GM23338 (cell line): ENCODE data around the gene FLNC. TPM values are rescaled to one million over a fixed set of nuclear protein-coding genes. Genes with fewer than 3 reads are reported as not detected.

Experiments
- ATAC-seq: fragments of 200-7000 bp; cut with Tn5 transposase; 3 replicates; pipeline ENCODE4 v1.9.1; 2020
- DNase-seq: peaks from one replicate; pipeline ENCODE4 v3.0.0-alpha.2; 2015; ENCODE audit warnings: low spot score
- H2AFZ ChIP-seq: fragments of 200-600 bp; sonication (generic); 2 replicates; pipeline ENCODE4 v1.8.0; 2016; ENCODE audit warnings: antibody characterized with exemption, mild to moderate bottlenecking, moderate library complexity
- H3F3A ChIP-seq: fragments of 200-600 bp; sonication (generic); replicated peaks from 2 replicates; pipeline ENCODE4 v1.8.0; 2017; ENCODE audit warnings: antibody characterized with exemption, mixed run types, low read depth
- H3K27ac ChIP-seq: fragments of 200-600 bp; sonication (generic); 2 replicates; pipeline ENCODE4 v1.6.1; 2016; ENCODE audit warnings: low read depth
- H3K27me3 ChIP-seq: fragments of 200-600 bp; sonication (generic); 2 replicates; pipeline ENCODE4 v1.8.0; 2016; ENCODE audit warnings: mild to moderate bottlenecking, mixed run types, moderate library complexity; ENCODE audit not compliant: insufficient read depth
- H3K36me3 ChIP-seq: fragments of 200-600 bp; sonication (generic); 2 replicates; pipeline ENCODE4 v1.8.0; 2016; ENCODE audit warnings: mild to moderate bottlenecking; ENCODE audit not compliant: insufficient read depth
- H3K4me1 ChIP-seq: fragments of 200-600 bp; sonication (generic); 2 replicates; pipeline ENCODE4 v1.8.0; 2016; ENCODE audit warnings: mild to moderate bottlenecking, moderate library complexity; ENCODE audit not compliant: insufficient read depth
- H3K4me2 ChIP-seq: fragments of 200-600 bp; sonication (generic); 2 replicates; pipeline ENCODE4 v1.7.1; 2017; ENCODE audit warnings: mixed run types
- H3K4me3 ChIP-seq: fragments of 200-600 bp; sonication (generic); 2 replicates; pipeline ENCODE4 v1.6.1; 2016; ENCODE audit warnings: mixed run types
- H3K79me2 ChIP-seq: fragments of 200-600 bp; sonication (generic); replicated peaks from 2 replicates; pipeline ENCODE4 v1.8.0; 2017; ENCODE audit warnings: mild to moderate bottlenecking; ENCODE audit not compliant: insufficient read depth
- H3K9me2 ChIP-seq: fragments of 200-600 bp; sonication (generic); 2 replicates; pipeline ENCODE4 v1.8.0; 2017; ENCODE audit not compliant: insufficient read depth
- H4K20me1 ChIP-seq: fragments of 200-600 bp; sonication (generic); replicated peaks from 2 replicates; pipeline ENCODE4 v1.8.0; 2017; ENCODE audit warnings: mild to moderate bottlenecking; ENCODE audit not compliant: insufficient read depth
- H3K27ac Mint-ChIP-seq: 2 replicates; pipeline ENCODE4 v1.8.0; 2020; ENCODE audit warnings: inconsistent platforms, mild to moderate bottlenecking, moderate library complexity, mixed read lengths
- H3K27me3 Mint-ChIP-seq: 3 replicates; pipeline ENCODE4 v1.8.0; 2022; ENCODE audit warnings: low read depth, mild to moderate bottlenecking, moderate library complexity, mixed read lengths, inconsistent platforms; ENCODE audit not compliant: insufficient read depth, poor library complexity
- H3K36me3 Mint-ChIP-seq: 3 replicates; pipeline ENCODE4 v1.8.0; 2021; ENCODE audit warnings: low read depth, mild to moderate bottlenecking, inconsistent platforms, moderate library complexity, mixed read lengths
- H3K4me1 Mint-ChIP-seq: 3 replicates; pipeline ENCODE4 v1.8.0; 2020; ENCODE audit warnings: mild to moderate bottlenecking, inconsistent platforms, mixed read lengths
- H3K4me3 Mint-ChIP-seq: 3 replicates; pipeline ENCODE4 v1.8.0; 2021; ENCODE audit warnings: moderate library complexity, mild to moderate bottlenecking, inconsistent platforms, mixed read lengths
- H3K9me3 Mint-ChIP-seq: 3 replicates; pipeline ENCODE4 v1.8.0; 2020; ENCODE audit warnings: moderate library complexity, mild to moderate bottlenecking, inconsistent platforms, mixed read lengths
- CREB1 ChIP-seq: fragments of 250-450 bp; sonication (Bioruptor Pico); IDR thresholded peaks from 2 replicates; pipeline ENCODE4 v1.5.0; 2020; ENCODE audit warnings: low read depth, mild to moderate bottlenecking, moderate library complexity
- CTCF ChIP-seq, 2 experiments: fragments of 200-600 bp in 1 of 2; sonication (generic) in 1 of 2; conservative IDR thresholded peaks; 2 replicates each; pipeline versions ENCODE4 v1.5.1 to v1.6.1; 2016 to 2017; ENCODE audit warnings: antibody characterized with exemption in 2 of 2, low read depth in 2 of 2, mild to moderate bottlenecking in 2 of 2, moderate library complexity in 1 of 2
- ETS1 ChIP-seq: IDR thresholded peaks from 2 replicates; pipeline ENCODE4 v1.6.1; 2016; ENCODE audit warnings: antibody characterized with exemption
- EZH2 ChIP-seq: fragments of 200-600 bp; sonication (generic); IDR thresholded peaks from one replicate; pipeline ENCODE4 v1.8.0; 2017; ENCODE audit warnings: antibody characterized with exemption, mild to moderate bottlenecking, low read depth; ENCODE audit not compliant: unreplicated experiment
- EZH2phosphoT487 ChIP-seq: fragments of 200-600 bp; sonication (generic); IDR thresholded peaks from one replicate; pipeline ENCODE4 v1.8.1; 2018; ENCODE audit warnings: antibody characterized with exemption; ENCODE audit not compliant: unreplicated experiment
- JUNB ChIP-seq: IDR thresholded peaks from one replicate; pipeline ENCODE4 v1.6.1; 2016; ENCODE audit warnings: antibody characterized with exemption; ENCODE audit not compliant: unreplicated experiment
- NANOG ChIP-seq: IDR thresholded peaks from 2 replicates; pipeline ENCODE4 v1.6.1; 2016; ENCODE audit warnings: antibody characterized with exemption, borderline replicate concordance
- POLR2AphosphoS5 ChIP-seq: IDR thresholded peaks from 2 replicates; pipeline ENCODE4 v1.6.1; 2016; ENCODE audit warnings: antibody characterized with exemption, low read depth
- REST ChIP-seq: IDR thresholded peaks from one replicate; pipeline ENCODE4 v1.6.1; 2018; ENCODE audit warnings: antibody characterized with exemption; ENCODE audit not compliant: unreplicated experiment
- STAT1 ChIP-seq: IDR thresholded peaks from one replicate; pipeline ENCODE4 v1.6.1; 2016; ENCODE audit warnings: antibody characterized with exemption; ENCODE audit not compliant: unreplicated experiment
- ZNF114 ChIP-seq: fragments of 250-450 bp; sonication (Bioruptor Pico); IDR thresholded peaks from 2 replicates; pipeline ENCODE4 v1.5.0; 2020; ENCODE audit warnings: mild to moderate bottlenecking, moderate library complexity
- ZNF331 ChIP-seq: fragments of 250-450 bp; sonication (Bioruptor Pico); IDR thresholded peaks from 2 replicates; pipeline ENCODE4 v1.5.0; 2020; ENCODE audit warnings: low read depth, mild to moderate bottlenecking, moderate library complexity
- ZNF462 ChIP-seq: fragments of 250-450 bp; sonication (Bioruptor Pico); IDR thresholded peaks from 2 replicates; pipeline ENCODE4 v1.5.0; 2020; ENCODE audit warnings: mild to moderate bottlenecking, moderate library complexity
- polyA plus RNA-seq: library from polyadenylated mRNA; unstranded; fragments of >200 nt; fragmentation: Nextera tagmentation; extraction: Ambion mirVana; gene quantifications from 2 replicates; pipeline ENCODE4 v1.2.1, GENCODE V29; 2016
- total RNA-seq: library from RNA; depleted of rRNA; stranded (reverse); fragments of >200 nt; shearing (Covaris generic); gene quantifications from 2 replicates; pipeline ENCODE4 v1.2.3, GENCODE V29; 2014

Gene FLNC
- total and polyA plus RNA-seq, 2 experiments from 2014 or later = 0.65 to 11.8 TPM

GRCh38 chr7:128840326-128841170 lies 10.3 kb downstream of the FLNC start:
- Histone ChIP-seq H3K79me2 (no peaks in the 10 kb centered on the region), H4K20me1 (no peaks in the 10 kb centered on the region)

More at GRCh38 chr7:128840326-128841170, 10.3 kb downstream of the FLNC start:
- H3K4me2 ChIP-seq = no peak overlapping the region
- no peak overlapping the region for H3K4me3 ChIP-seq
- no peak overlapping the region for H2AFZ ChIP-seq
- no peak for TF ChIP-seq STAT1
- no peak for TF ChIP-seq NANOG
- TF ChIP-seq REST = no peak
- no peak for TF ChIP-seq ZNF462 (CRISPR knock-in tag)
- TF ChIP-seq POLR2AphosphoS5 = no peak
- TF ChIP-seq ZNF114 = no peak
- no peak for TF ChIP-seq EZH2
- no peak for TF ChIP-seq CREB1 (CRISPR knock-in tag)
- TF ChIP-seq CTCF (conservative IDR thresholded peaks at IDR 0.05; ENCODE audit: low read depth in 2 of 2) = no peak
- no peak for TF ChIP-seq ETS1
- no peak for TF ChIP-seq EZH2phosphoT487
- TF ChIP-seq JUNB = no peak
- TF ChIP-seq ZNF331 (CRISPR knock-in tag) = no peak
- H3K4me3 Mint-ChIP-seq = no peak overlapping the region
- H3K4me1 Mint-ChIP-seq = peaks cover 6% of the 10 kb centered on the region
- no peaks in the 10 kb centered on the region; the same call in 2 of the 3 replicates for H3K9me3 Mint-ChIP-seq
- H3K4me1 ChIP-seq = peaks cover 3% of the 10 kb centered on the region; the same call in 1 of the 2 replicates
- no peaks in the 10 kb centered on the region; the same call in 2 of the 3 replicates for H3K36me3 Mint-ChIP-seq
- H3K27me3 Mint-ChIP-seq = peaks cover 10% of the 10 kb centered on the region
- no peaks in the 10 kb centered on the region for H3K9me2 ChIP-seq
- ATAC-seq (no peak), DNase-seq (no peak)
- H3K36me3 ChIP-seq = no peaks in the 10 kb centered on the region
- no peak overlapping the region for H3K27ac Mint-ChIP-seq
- no peaks in the 10 kb centered on the region for H3F3A ChIP-seq
- H3K27me3 ChIP-seq = no peaks in the 10 kb centered on the region
- no peak overlapping the region for H3K27ac ChIP-seq
